Measurements from ENCODE around the gene PSTPIP1.

The PSTPIP1 gene

GRCh38 chr15:77032052-77032646 is 37.2 kb downstream of the PSTPIP1 start:
- no peak for DNase-seq

- DNase-seq = no peak
Measured at GRCh38 chr15:77032647-77033416, 37.9 kb downstream of the PSTPIP1 start.

GRCh38 chr15:77033417-77033728 is 38.4 kb downstream of the PSTPIP1 start:
- DNase-seq = no peak

GRCh38 chr15:77033729-77034671 is 39.1 kb downstream of the PSTPIP1 start:
- no peak for DNase-seq

GRCh38 chr15:77034695-77035489 is 40.0 kb downstream of the PSTPIP1 start:
- no peak for DNase-seq

GRCh38 chr15:77035584-77035983 is 40.7 kb downstream of the PSTPIP1 start:
- DNase-seq = no peak

GRCh38 chr15:77035999-77036471 is 41.1 kb downstream of the PSTPIP1 start:
- no peak for DNase-seq

GRCh38 chr15:77036537-77037387 is 41.8 kb downstream of the PSTPIP1 start:
- DNase-seq = no peak

- DNase-seq = no peak
Measured at GRCh38 chr15:77037388-77038209, 42.7 kb downstream of the PSTPIP1 start.

- no peak for DNase-seq
Measured at GRCh38 chr15:77038312-77039216, 43.6 kb downstream of the PSTPIP1 start.

GRCh38 chr15:77039217-77039533 is 44.2 kb downstream of the PSTPIP1 start:
- DNase-seq = no peak

GRCh38 chr15:77039848-77040247 is 44.9 kb downstream of the PSTPIP1 start:
- no peak for DNase-seq

- DNase-seq = no peak
Measured at GRCh38 chr15:77040673-77041072, 45.7 kb downstream of the PSTPIP1 start.

GRCh38 chr15:77042245-77042919 is 47.5 kb downstream of the PSTPIP1 start:
- no peak for DNase-seq

- DNase-seq = no peak
Measured at GRCh38 chr15:77042955-77043920, 48.3 kb downstream of the PSTPIP1 start.

- DNase-seq = no peak
Measured at GRCh38 chr15:77044228-77045042, 49.5 kb downstream of the PSTPIP1 start.

- DNase-seq = no peak
Measured at GRCh38 chr15:77045985-77046384, 51.1 kb downstream of the PSTPIP1 start.

All from activated CD4-positive, alpha-beta T cell treated with anti-CD3 and anti-CD28 coated beads, Interleukin-10, Interleukin-2, amounts not matched to agents 100 ng/mL and 50 ng/mL, durations not matched to agents 16 hours and 8 hours (primary cell).